Measurements from ENCODE around the gene KIF4A. TPM values are rescaled to one million over a fixed set of nuclear protein-coding genes. Genes with fewer than 3 reads are reported as not detected.
A peak's percentile ranks its signal among the peaks of the same experiment; 100 is the strongest.

KIF4A gene
- total and polyA plus RNA-seq, 10 of the 15 experiments (the other 5 are each of a cell fraction or from before 2014, with no cell fraction given) = 10.8 to 28.8 (median 22.5) TPM

DNA sequence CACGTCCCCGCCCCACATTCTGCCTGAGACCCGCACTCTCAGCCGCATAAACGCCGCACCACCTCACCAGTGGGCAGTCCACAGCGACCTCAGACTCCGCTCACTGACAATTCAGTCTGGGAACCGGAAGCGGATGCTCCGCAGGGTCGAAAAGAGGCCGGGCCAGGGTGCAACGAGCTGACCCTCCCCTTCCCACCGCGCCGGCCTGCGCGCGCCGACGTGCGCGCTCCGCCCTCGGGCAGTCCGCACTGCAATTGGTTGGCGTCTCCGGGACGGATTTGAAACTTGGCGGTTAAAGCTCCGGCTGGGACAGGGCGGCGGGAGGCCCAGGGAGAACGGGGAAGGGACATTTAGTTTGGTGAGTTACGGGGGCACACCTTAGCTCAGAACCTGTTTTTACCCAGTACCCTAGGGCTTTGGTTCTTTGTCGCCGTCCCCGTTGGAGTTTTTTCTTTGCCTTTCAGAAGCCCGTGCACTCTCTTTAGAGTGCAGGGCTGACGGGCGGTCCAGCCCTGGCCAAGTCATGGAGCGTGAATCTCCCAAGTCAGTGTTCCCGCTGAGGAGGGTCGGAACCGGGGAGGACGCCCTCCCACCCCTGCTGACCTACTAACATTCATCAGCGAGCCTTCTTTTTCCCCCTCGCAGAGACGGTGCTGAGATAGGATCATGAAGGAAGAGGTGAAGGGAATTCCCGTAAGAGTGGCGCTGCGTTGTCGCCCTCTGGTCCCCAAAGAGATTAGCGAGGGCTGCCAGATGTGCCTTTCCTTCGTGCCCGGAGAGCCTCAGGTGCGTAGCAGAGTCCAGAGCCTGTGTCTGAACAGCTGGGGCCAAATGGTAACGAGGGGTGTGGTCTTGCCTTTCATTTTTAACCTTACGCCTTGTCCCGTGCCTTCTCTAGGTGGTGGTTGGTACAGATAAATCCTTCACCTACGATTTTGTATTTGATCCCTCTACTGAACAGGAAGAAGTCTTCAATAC lies at the start of gene KIF4A, which contains the start of gene PDZD11 (continued):
- TF ChIP-seq POLR2AphosphoS2 (IDR thresholded peaks at IDR 0.05; ENCODE audit: low read depth, low read length) = 0 out of 2 replicates have a peak, but pooled peaks have one; percentile 52
- TF ChIP-seq, protein P1, sequence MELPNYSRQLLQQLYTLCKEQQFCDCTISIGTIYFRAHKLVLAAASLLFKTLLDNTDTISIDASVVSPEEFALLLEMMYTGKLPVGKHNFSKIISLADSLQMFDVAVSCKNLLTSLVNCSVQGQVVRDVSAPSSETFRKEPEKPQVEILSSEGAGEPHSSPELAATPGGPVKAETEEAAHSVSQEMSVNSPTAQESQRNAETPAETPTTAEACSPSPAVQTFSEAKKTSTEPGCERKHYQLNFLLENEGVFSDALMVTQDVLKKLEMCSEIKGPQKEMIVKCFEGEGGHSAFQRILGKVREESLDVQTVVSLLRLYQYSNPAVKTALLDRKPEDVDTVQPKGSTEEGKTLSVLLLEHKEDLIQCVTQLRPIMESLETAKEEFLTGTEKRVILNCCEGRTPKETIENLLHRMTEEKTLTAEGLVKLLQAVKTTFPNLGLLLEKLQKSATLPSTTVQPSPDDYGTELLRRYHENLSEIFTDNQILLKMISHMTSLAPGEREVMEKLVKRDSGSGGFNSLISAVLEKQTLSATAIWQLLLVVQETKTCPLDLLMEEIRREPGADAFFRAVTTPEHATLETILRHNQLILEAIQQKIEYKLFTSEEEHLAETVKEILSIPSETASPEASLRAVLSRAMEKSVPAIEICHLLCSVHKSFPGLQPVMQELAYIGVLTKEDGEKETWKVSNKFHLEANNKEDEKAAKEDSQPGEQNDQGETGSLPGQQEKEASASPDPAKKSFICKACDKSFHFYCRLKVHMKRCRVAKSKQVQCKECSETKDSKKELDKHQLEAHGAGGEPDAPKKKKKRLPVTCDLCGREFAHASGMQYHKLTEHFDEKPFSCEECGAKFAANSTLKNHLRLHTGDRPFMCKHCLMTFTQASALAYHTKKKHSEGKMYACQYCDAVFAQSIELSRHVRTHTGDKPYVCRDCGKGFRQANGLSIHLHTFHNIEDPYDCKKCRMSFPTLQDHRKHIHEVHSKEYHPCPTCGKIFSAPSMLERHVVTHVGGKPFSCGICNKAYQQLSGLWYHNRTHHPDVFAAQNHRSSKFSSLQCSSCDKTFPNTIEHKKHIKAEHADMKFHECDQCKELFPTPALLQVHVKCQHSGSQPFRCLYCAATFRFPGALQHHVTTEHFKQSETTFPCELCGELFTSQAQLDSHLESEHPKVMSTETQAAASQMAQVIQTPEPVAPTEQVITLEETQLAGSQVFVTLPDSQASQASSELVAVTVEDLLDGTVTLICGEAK (IDR thresholded peaks at IDR 0.05; ENCODE audit: borderline replicate concordance) = peak; percentile 78
- TF ChIP-seq TCF3 (IDR thresholded peaks at IDR 0.05; ENCODE audit: borderline replicate concordance, insufficient read depth, low read depth, low read length) = no peak
- TF ChIP-seq RELA (IDR thresholded peaks at IDR 0.05; ENCODE audit: borderline replicate concordance, partially characterized antibody) = no peak
- TF ChIP-seq MYB (IDR thresholded peaks at IDR 0.05; ENCODE audit: borderline replicate concordance, low read depth, low read length) = no peak
- TF ChIP-seq, protein P2, sequence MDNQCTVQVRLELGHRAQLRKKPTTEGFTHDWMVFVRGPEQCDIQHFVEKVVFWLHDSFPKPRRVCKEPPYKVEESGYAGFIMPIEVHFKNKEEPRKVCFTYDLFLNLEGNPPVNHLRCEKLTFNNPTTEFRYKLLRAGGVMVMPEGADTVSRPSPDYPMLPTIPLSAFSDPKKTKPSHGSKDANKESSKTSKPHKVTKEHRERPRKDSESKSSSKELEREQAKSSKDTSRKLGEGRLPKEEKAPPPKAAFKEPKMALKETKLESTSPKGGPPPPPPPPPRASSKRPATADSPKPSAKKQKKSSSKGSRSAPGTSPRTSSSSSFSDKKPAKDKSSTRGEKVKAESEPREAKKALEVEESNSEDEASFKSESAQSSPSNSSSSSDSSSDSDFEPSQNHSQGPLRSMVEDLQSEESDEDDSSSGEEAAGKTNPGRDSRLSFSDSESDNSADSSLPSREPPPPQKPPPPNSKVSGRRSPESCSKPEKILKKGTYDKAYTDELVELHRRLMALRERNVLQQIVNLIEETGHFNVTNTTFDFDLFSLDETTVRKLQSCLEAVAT (IDR thresholded peaks at IDR 0.05) = no peak
- TF ChIP-seq, protein P3, sequence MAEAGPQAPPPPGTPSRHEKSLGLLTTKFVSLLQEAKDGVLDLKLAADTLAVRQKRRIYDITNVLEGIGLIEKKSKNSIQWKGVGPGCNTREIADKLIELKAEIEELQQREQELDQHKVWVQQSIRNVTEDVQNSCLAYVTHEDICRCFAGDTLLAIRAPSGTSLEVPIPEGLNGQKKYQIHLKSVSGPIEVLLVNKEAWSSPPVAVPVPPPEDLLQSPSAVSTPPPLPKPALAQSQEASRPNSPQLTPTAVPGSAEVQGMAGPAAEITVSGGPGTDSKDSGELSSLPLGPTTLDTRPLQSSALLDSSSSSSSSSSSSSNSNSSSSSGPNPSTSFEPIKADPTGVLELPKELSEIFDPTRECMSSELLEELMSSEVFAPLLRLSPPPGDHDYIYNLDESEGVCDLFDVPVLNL (IDR thresholded peaks at IDR 0.05; ENCODE audit: low read depth, low read length) = peak; percentile 94
- TF ChIP-seq, protein P4, sequence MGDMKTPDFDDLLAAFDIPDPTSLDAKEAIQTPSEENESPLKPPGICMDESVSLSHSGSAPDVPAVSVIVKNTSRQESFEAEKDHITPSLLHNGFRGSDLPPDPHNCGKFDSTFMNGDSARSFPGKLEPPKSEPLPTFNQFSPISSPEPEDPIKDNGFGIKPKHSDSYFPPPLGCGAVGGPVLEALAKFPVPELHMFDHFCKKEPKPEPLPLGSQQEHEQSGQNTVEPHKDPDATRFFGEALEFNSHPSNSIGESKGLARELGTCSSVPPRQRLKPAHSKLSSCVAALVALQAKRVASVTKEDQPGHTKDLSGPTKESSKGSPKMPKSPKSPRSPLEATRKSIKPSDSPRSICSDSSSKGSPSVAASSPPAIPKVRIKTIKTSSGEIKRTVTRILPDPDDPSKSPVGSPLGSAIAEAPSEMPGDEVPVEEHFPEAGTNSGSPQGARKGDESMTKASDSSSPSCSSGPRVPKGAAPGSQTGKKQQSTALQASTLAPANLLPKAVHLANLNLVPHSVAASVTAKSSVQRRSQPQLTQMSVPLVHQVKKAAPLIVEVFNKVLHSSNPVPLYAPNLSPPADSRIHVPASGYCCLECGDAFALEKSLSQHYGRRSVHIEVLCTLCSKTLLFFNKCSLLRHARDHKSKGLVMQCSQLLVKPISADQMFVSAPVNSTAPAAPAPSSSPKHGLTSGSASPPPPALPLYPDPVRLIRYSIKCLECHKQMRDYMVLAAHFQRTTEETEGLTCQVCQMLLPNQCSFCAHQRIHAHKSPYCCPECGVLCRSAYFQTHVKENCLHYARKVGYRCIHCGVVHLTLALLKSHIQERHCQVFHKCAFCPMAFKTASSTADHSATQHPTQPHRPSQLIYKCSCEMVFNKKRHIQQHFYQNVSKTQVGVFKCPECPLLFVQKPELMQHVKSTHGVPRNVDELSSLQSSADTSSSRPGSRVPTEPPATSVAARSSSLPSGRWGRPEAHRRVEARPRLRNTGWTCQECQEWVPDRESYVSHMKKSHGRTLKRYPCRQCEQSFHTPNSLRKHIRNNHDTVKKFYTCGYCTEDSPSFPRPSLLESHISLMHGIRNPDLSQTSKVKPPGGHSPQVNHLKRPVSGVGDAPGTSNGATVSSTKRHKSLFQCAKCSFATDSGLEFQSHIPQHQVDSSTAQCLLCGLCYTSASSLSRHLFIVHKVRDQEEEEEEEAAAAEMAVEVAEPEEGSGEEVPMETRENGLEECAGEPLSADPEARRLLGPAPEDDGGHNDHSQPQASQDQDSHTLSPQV (IDR thresholded peaks at IDR 0.05) = no peak
- no peak for TF ChIP-seq NFIC (IDR thresholded peaks at IDR 0.05; ENCODE audit: low read depth, low read length)
- TF ChIP-seq, protein P5, sequence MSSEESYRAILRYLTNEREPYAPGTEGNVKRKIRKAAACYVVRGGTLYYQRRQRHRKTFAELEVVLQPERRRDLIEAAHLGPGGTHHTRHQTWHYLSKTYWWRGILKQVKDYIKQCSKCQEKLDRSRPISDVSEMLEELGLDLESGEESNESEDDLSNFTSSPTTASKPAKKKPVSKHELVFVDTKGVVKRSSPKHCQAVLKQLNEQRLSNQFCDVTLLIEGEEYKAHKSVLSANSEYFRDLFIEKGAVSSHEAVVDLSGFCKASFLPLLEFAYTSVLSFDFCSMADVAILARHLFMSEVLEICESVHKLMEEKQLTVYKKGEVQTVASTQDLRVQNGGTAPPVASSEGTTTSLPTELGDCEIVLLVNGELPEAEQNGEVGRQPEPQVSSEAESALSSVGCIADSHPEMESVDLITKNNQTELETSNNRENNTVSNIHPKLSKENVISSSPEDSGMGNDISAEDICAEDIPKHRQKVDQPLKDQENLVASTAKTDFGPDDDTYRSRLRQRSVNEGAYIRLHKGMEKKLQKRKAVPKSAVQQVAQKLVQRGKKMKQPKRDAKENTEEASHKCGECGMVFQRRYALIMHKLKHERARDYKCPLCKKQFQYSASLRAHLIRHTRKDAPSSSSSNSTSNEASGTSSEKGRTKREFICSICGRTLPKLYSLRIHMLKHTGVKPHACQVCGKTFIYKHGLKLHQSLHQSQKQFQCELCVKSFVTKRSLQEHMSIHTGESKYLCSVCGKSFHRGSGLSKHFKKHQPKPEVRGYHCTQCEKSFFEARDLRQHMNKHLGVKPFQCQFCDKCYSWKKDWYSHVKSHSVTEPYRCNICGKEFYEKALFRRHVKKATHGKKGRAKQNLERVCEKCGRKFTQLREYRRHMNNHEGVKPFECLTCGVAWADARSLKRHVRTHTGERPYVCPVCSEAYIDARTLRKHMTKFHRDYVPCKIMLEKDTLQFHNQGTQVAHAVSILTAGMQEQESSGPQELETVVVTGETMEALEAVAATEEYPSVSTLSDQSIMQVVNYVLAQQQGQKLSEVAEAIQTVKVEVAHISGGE (CRISPR knock-in tag; IDR thresholded peaks at IDR 0.05) = no peak
- TF ChIP-seq, protein P6, sequence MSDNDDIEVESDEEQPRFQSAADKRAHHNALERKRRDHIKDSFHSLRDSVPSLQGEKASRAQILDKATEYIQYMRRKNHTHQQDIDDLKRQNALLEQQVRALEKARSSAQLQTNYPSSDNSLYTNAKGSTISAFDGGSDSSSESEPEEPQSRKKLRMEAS (IDR thresholded peaks at IDR 0.05; ENCODE audit: low read depth, low read length) = no peak; the same call in 1 of the 2 replicates
- TF ChIP-seq GABPA (IDR thresholded peaks at IDR 0.05; ENCODE audit: low read depth) = peak; percentile 81

Measured in GM12878 (cell line).